Measurements from ENCODE around the gene BACH1.
"Not testable (repeated sequence)": the region's sequence is repeated elsewhere in the genome, so short reads cannot be mapped to it uniquely, and the experiment has no call there.

BACH1 gene

GRCh38 chr21:29298348-29299045 is at the start of gene BACH1:
BACH1 (plus strand) TSS chr21:29298922; CDS start chr21:29321281, 22,359 bp downstream.
- in situ Hi-C loops (cut with HindIII; ENCODE audit: low sequenced_read_pairs), result loop anchor here (5.0 kb wide), 1 partner anchor 121 kb away; no protein-coding TSS in a partner anchor

GRCh38 chr21:29249289-29249688 is 49.4 kb upstream of the BACH1 start:
- in situ Hi-C loops (cut with HindIII; ENCODE audit: low sequenced_read_pairs), result not testable (repeated sequence)

GRCh38 chr21:29250636-29251035 is 48.1 kb upstream of the BACH1 start:
- in situ Hi-C loops (cut with HindIII; ENCODE audit: low sequenced_read_pairs), result no loop called here

GRCh38 chr21:29253861-29254260 is 44.9 kb upstream of the BACH1 start:
- in situ Hi-C loops (cut with HindIII; ENCODE audit: low sequenced_read_pairs), result not testable (repeated sequence)

- in situ Hi-C loops (cut with HindIII; ENCODE audit: low sequenced_read_pairs), result no loop called here
These were observed 44.2 kb upstream of the BACH1 start for GRCh38 chr21:29254550-29254949.

- in situ Hi-C loops (cut with HindIII; ENCODE audit: low sequenced_read_pairs), result no loop called here
These were observed 42.4 kb upstream of the BACH1 start for GRCh38 chr21:29256126-29256910.

- in situ Hi-C loops (cut with HindIII; ENCODE audit: low sequenced_read_pairs), result no loop called here
These were observed 41.0 kb upstream of the BACH1 start for GRCh38 chr21:29257701-29258100.

- in situ Hi-C loops (cut with HindIII; ENCODE audit: low sequenced_read_pairs), result no loop called here
These were observed 39.9 kb upstream of the BACH1 start for GRCh38 chr21:29258626-29259338.

GRCh38 chr21:29260461-29260860 is 38.3 kb upstream of the BACH1 start:
- in situ Hi-C loops (cut with HindIII; ENCODE audit: low sequenced_read_pairs), result no loop called here

- in situ Hi-C loops (cut with HindIII; ENCODE audit: low sequenced_read_pairs), result no loop called here
These were observed 36.9 kb upstream of the BACH1 start for GRCh38 chr21:29261555-29262540.

GRCh38 chr21:29264721-29265120 is 34.0 kb upstream of the BACH1 start:
- in situ Hi-C loops (cut with HindIII; ENCODE audit: low sequenced_read_pairs), result no loop called here

- in situ Hi-C loops (cut with HindIII; ENCODE audit: low sequenced_read_pairs), result no loop called here
These were observed 32.8 kb upstream of the BACH1 start for GRCh38 chr21:29265690-29266479.

GRCh38 chr21:29267666-29268065 is 31.1 kb upstream of the BACH1 start:
- in situ Hi-C loops (cut with HindIII; ENCODE audit: low sequenced_read_pairs), result no loop called here

- in situ Hi-C loops (cut with HindIII; ENCODE audit: low sequenced_read_pairs), result no loop called here
These were observed 26.8 kb upstream of the BACH1 start for GRCh38 chr21:29271927-29272333.

- in situ Hi-C loops (cut with HindIII; ENCODE audit: low sequenced_read_pairs), result no loop called here
These were observed 21.3 kb upstream of the BACH1 start for GRCh38 chr21:29277442-29277841.

- in situ Hi-C loops (cut with HindIII; ENCODE audit: low sequenced_read_pairs), result no loop called here
These were observed 19.2 kb upstream of the BACH1 start for GRCh38 chr21:29279558-29279957.

GRCh38 chr21:29281801-29282200 is 16.9 kb upstream of the BACH1 start:
- in situ Hi-C loops (cut with HindIII; ENCODE audit: low sequenced_read_pairs), result not testable (repeated sequence)

GRCh38 chr21:29287383-29287782 is 11.3 kb upstream of the BACH1 start:
- in situ Hi-C loops (cut with HindIII; ENCODE audit: low sequenced_read_pairs), result no loop called here

GRCh38 chr21:29288239-29288638 is 10.5 kb upstream of the BACH1 start:
- in situ Hi-C loops (cut with HindIII; ENCODE audit: low sequenced_read_pairs), result no loop called here

- in situ Hi-C loops (cut with HindIII; ENCODE audit: low sequenced_read_pairs), result no loop called here
These were observed 9.4 kb upstream of the BACH1 start for GRCh38 chr21:29289317-29289716.

Measured in DLD1 (cell line).